Caki2 (cell line): Measurements from ENCODE around the gene FAM72B. TPM values are rescaled to one million over a fixed set of nuclear protein-coding genes. Genes with fewer than 3 reads are reported as not detected.
"Not testable (repeated sequence)": the region's sequence is repeated elsewhere in the genome, so short reads cannot be mapped to it uniquely, and the experiment has no call there.

Experiments used
- DNase-seq: peaks from one replicate; pipeline ENCODE4 v3.0.0-alpha.2; 2015; ENCODE audit warnings: low read depth
- in situ Hi-C: cut with HindIII; loops from 2 replicates; pipeline ENCODE4 v1.10.0; 2016; ENCODE audit warnings: low sequenced_read_pairs, low pct_unique_long_range_greater_than_20kb, mixed read lengths
- total RNA-seq: library from RNA; depleted of rRNA; stranded (reverse); fragments of >200 nt; shearing (Covaris generic); gene quantifications from 2 replicates; pipeline ENCODE4 v1.2.3, GENCODE V29; 2014; ENCODE audit warnings: low replicate concordance; rRNA removed

FAM72B gene
- total RNA-seq, 1 experiment from 2014 or later: 6.2 TPM

DNA sequence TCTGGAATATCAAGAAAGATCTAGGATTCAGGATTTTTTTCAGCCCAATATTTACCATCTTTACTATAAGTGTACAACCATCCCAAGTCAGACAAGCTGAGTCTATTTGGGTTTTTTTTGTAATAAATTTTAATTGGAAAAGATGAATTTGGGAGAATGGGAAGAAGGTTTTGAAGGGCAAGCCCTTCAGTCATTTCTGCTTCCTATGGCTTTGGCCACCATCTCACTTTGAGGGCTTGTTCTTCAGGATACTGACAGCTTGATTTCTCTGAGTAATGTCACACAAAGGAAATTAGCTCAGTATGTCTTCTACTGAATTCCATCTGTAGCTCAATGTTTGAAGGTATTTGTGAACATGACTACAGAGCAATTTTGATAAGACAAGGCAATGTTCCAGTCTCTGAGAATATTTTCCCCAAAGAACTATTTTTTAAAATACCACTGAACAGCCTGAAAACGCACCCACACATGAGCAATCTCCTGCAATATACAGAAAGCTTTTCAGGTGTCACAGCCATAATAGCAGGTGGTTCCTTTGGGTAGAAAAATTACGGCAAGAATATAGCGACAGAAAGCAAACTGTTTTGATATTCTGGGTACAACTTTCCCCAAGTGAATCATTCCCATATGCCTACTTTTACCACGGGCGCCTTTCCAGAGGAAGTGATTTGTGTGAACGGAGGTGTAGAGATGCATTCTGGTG lies 22.8 kb downstream of the FAM72B start:
- DNase-seq, in situ Hi-C loops: not testable (repeated sequence)

DNA sequence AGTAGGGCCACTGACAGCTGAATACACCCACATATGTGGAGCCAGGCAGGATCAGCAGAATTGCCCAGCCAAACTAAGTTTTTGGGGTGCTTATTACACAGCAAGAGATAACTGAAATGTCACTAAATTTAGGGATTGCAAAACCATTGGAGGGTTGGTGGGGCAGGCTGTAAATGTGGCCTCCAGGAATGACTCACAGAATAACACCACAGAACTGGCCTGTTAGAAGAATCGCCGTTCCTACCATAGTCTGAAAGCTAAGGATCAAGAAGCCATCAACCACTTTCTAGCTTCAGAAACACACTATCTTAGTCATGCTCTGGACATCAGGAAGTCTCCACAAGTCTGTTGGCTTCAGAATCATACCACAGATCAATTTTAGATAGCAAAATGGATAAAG lies 24.0 kb downstream of the FAM72B start:
- in situ Hi-C loops, DNase-seq: not testable (repeated sequence)

DNA sequence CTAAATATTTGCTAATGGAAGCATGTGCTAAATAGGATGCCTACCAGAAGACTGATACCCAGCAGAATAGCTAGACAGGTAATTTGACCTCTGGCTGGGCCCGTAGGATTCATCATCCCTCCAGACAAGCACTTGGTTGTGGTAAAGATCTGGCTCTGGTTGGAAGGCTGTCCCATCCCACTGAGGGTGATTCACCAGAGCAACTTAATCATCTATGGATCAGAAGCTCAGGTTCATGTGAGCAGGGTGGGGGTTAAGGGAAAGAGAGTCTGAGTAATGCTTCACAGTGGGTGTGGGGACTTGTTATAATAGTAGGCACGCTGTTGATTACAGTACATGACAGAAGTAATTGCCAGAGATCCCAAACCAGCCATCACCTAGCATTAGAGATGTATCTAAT lies 26.5 kb downstream of the FAM72B start:
- in situ Hi-C loops, DNase-seq: not testable (repeated sequence)

DNA sequence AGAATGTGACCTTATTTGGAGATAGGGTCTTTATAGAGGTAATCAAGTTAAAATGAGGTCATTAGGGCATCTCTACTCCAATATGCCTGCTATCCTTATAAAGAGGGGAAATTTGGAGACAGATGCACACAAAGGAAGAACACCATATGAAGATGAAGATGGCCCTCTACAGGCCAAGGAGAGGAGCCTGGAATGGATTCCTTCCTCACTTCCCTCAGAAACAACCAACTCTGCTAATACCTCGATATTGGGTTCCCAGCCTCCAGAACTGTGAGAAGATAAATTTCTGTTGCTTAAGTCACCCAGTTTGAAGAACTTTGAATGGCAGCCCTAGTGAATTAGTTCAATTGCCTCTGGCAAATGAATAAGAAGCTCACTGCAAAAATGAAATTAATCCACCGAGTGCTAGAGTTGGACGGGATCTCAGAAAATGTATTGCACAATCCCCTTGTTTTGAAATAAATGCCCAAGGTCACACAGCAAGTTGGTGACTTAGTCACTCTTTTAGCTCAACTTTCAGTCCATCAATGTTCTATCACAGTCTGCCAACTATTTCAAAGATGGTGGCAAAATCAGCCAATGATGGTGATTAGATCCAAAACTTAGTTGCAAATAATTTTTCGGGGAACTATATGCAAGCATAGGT lies 27.1 kb downstream of the FAM72B start:
- DNase-seq, in situ Hi-C loops: not testable (repeated sequence)

DNA sequence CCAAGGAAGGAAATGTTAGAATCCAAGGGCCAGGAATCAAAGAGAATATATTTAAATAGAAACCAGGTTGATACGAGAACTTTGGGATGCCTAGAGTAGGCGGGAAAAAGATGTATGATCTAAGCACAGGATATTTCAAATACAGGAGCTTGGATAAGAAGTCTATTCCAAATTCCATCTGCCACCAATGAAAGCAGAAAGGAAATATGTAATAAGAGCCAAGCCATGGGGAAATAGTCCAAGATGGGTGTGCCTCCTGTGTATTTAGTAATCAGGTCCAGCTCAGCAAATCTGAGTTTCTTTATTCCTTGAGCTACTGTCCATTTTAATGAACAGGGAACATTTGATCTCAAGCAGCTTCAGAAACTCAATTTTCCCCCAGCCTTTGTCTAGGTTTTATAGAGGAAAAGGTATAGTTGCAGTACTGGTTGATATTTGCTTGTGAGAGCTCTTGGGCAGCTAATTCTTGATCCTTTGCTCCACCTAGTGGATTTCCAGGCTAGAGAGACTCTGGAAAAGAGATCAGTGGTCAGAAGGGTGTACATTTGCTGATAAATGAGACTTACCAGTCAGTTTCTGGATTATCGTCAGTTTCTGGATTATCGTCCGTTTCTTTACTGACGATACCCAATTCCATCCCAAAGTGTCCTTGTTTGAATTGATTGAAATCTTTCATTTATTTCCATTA lies 28.3 kb downstream of the FAM72B start:
- peak; percentile 5 for DNase-seq
- in situ Hi-C loops: not testable (repeated sequence)

DNA sequence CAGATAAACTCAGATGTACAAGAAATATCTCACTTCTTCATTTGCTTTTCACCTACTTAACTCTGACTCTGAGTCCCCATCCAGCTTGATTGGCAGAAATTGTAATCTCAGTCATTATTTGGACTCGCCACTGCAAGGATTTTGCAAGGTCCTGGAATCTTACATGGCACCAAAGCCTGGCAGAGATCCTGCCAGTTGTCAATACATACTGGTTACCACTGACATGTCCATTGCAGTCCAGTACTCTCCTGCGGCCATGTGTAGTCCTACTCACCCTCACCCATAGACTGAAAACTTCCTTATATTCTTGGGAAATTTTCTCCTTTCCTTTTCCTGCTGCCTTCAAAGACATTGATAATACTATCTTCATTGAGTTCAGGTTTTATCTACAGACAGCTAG lies 29.3 kb downstream of the FAM72B start:
- in situ Hi-C loops, DNase-seq: not testable (repeated sequence)

DNA sequence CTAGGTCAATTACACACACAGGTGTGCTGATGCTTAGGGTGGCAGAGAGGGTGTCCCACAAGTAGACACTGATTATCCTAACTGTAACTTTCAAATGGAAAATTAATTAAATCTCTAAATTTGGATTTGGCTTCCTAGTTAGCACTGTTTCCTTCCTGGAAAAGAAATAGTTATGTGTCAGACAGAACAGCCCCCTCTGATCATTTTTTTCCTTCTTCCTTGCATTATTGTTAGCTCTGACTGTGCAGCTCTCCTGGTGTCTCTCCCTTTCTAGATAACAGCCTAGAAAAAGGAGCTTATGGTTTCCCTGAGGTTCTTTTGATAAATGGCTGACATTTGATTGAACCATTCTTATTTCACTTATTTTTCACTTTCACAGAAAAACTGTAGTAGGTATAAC lies 31.4 kb downstream of the FAM72B start:
- DNase-seq, in situ Hi-C loops: not testable (repeated sequence)

DNA sequence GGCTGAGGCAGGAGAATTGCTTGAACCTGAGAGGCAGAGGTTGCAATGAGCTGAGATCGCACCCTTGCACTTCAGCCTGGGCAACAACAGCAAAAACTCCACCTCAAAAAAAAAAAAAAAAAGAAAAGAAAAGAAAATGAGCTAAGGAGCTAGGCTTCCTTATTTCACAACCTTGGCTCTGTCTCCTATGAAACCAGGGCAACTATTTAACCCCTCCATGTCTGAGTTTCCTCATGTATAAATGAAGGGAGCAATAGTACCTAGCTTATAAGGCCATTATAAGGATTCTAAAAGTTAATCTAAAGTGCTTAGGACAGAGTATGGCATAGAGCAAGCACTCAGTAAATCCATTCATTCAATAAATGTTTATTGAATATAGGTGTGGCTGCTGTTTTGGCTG lies 32.8 kb downstream of the FAM72B start:
- in situ Hi-C loops, DNase-seq: not testable (repeated sequence)

DNA sequence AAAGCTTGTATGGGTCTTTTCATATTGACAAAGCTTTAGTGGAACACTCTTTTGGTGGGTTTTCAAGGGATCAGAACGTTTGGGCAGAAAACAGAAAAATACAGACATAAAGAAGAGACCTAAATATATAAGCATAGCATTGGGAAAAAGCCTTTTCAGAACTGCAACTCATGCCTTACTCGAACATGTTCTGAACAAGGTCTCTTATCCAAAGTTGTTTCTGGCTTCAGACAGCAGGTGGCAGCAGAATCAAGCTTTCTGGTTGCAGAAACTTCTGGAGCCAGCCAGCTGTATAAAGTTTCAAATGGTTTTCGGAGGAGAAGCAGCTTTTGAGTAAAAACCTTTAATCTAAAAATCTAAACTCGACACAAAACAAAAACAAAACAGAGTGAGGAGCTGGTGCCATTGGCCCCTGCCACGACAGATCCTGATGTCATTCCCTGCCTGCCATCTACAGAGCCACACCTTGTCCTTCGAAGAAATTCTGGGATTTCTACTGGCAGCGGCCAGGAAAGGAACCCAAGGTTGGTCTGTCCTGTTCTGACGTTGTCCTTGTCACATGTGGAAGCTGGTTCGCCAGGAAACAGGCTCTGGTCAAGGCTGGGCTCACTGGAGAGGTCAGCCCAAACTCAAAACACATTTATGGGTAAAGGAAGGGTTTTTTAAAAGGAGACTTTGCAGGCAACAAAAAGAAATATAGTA lies 35.5 kb downstream of the FAM72B start:
- in situ Hi-C loops, DNase-seq: not testable (repeated sequence)

DNA sequence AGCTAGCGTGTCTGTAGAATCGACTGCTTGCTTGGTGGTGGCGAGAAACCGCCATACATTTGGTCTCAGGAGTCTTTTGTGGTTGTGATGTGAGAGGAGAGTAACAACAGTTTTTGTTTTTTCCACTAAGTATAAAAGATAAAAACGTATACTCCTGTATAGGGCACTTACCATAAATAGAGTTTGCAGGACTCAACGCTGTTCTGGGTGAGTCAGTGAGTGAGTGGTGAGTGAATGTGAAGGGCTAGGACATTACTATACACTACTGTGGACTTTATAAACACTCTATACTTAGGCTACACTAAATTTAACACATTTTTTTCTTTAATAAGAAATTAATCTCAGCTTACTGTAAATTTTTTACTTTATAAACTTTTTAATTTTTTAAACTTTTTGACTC lies 43.7 kb downstream of the FAM72B start:
- DNase-seq, in situ Hi-C loops: not testable (repeated sequence)

DNA sequence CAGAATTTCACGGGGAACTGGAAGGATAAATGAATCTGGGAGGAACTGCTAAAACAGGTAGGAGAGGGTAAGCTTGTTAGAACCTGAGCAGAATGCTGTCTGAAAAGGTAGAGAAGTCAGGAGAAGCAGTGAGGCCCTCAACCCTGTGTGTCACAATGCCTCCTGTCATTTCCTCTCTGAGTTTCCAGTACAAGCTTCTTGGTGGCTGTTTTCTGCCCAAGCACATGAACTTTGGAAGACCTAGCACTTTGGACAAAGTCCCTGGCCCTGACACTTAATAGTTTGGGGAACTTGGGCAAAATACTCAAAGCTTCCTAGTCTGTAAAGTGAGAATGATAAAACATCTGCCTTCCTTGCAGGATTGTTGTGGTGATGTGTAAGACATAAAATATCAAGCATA lies 52.6 kb downstream of the FAM72B start:
- in situ Hi-C loops, DNase-seq: not testable (repeated sequence)

DNA sequence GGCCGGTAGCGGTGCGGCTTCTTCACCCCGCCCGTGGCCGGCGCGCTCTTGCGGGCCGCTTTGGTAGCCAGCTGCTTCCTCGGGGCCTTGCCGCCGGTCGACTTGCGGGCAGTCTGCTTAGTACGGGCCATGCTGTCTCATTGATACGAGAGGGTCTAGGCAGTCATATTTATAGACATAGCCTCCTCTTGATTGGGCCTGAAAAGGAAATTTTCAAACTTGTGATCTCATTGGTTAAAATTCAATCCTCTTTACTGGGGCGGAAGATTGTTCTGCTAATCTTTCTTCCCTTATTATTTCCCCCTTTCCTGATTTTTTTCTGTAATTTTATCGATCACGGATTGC lies 65.7 kb downstream of the FAM72B start:
- in situ Hi-C loops, DNase-seq: not testable (repeated sequence)

Other genes starting within 250 kb of the FAM72B start
- gene SRGAP2C, start 635 bp upstream of the FAM72B start, total RNA-seq: 4.6 and 8.6 TPM in 2 replicates